Measurements from ENCODE around the gene EEIG1.

Gene EEIG1

DNA sequence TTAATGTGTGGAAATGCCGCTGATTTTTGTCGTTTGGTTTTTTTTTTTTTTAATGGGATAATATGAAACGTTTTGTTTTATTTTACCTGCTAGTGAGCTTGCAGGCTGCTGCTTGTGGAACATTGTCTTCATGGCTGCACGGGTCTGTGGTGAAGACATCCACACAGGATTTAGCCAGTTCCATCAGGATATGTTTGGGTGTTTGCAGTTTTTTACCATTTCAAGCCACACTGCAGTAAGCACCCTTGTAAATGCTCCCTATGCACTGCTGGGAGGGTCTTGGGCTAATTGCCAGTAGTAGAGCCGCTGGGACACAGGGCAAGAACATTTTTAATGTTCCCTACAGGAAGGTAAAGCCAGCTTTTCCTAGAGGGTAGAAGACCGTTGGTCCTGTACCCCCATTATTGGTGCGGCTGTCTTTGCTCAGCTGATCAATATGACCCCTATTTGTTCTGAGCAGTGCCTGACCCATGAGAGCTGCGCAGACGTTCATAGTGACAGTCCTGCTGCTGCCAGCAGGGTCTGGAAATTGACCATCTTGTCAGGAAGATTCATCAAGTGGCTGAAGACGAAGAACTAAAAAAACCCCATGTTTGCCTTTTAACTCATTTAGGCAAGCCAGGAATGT is 20.5 kb upstream of the EEIG1 start:
- no peak for DNase-seq

DNA sequence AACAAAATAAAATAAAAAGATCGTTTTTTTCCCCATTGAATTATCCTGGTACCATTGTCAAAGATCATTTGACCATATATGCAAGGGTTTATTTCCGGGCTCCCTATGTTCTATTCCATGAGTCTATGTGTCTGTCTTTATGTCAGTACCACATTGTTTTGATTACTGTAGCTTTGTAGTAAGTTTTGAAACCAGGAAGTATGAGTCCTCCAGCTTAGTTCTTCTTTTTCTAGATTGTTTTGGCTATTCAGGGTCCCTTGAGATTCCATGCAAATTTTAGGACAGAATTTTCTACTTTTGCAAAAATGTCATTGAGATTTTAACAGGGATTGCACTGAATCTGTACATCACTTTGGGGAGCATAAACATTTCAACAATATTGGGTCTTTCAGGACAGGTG is 18.7 kb upstream of the EEIG1 start:
- no peak for DNase-seq

DNA sequence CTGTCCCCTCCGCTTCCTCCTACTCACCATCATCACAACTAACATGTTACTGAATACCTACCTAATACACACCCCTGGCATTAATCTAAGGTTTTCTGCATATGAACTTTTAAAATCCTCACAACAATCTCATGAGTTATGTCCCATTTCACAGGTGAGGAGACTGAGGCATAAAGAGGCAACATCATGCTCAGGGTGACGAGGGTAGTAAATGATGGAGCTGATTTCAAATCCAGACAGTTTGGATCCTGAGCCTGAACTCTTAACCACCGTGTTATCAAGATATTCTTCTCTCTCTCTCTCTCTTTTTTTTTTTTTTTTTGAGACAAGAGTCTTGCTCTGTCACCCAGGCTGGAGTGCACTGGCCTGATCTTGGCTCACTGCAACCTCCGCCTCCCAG is 12.9 kb upstream of the EEIG1 start:
- no peak for DNase-seq

DNA sequence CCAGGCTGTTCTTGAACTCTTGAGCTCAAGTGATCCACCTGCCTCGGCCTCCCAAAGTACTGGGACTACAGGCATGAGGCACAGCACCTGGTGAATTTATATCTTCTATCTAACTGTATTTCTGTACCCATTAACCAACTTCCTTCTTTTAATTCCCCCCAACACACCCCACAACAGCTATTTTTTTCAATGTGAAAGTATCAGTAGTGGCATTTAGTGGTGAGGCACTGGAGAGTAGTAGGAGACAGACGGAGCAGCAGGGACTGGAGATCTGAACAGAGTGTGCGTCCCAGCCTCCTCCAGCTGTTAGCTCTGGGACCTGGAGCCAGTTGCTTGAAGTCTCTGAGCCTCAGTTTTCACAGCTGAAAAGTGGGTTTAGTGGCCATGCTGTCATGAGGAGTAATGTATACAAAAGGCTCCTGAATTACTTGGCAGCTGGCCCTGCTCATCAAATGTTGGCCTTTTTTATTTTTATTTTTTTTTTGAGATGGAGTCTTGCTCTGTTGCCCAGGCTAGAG is 11.0 kb upstream of the EEIG1 start:
- no peak for DNase-seq

DNA sequence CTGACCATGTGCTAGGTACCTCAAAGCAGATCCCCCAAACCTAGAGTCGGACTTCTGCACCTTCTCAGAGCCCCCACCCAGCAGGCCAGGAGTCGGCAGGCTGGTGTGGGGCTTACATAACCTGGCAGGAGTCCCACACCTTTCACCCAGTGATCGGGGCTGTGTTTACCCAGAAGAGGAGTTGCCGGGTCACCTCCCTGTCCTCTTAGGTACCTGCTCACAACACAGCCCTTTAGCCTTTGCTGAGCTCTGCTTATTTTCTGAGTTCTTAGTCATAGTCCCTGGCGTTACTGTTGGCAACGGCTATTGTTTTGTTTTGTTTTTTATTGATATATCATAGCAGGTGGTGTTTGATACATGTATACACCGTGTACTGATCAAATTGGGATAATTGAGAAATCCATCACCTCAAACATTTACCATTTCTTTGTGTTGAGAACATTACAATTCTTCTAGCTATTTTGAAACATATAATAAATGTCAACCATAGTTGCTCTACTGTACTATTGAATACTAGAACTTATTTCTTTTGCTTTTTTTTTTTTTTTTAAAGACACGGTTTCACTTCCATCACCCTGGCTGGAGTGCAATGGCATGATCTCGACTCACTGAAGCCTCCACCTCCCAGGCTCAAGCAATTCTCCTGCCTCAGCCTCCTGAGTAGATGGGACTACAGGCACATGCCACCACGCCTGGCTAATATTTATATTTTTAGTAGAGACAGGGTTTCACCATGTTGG is 10.4 kb upstream of the EEIG1 start:
- no peak for DNase-seq

DNA sequence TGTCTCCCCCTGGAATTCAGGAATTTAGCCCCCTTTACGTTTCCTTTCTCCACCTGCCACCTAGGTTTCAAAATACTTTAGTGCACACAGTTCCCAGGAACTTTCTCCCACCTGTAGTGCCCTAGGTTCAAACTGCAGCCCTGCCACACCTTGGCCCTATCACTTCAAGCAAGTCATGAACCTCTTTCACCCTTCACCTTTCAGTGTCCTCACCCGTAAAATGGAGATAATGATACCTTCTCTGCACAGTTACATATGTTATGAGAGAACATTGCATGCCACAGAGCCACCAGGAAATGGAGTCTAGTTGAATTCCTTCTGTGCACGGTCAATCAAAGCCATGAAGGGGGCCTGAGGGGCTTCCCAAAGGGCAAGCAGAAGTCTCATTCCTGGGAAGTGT is 9.8 kb upstream of the EEIG1 start:
- no peak for DNase-seq

DNA sequence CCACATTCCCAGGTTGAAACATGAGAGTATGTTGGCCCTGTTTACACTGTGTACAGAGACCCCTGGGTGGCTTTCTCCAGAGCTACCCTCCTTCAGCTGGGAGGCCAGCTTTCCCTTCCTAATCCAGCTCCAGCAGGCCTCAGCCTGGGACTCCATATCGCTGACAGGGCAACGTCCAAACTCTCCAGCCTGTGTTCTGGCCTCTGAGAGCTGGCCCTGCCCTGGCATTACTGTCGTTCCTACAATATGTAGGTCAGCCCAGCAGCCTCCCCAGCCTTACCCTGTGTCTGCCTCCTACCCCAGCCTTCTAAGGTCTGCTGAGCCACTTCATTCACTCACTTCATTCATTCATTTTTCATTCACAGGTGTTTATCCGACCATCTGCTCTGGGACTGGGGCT is 8.3 kb upstream of the EEIG1 start:
- DNase-seq, result no peak

DNA sequence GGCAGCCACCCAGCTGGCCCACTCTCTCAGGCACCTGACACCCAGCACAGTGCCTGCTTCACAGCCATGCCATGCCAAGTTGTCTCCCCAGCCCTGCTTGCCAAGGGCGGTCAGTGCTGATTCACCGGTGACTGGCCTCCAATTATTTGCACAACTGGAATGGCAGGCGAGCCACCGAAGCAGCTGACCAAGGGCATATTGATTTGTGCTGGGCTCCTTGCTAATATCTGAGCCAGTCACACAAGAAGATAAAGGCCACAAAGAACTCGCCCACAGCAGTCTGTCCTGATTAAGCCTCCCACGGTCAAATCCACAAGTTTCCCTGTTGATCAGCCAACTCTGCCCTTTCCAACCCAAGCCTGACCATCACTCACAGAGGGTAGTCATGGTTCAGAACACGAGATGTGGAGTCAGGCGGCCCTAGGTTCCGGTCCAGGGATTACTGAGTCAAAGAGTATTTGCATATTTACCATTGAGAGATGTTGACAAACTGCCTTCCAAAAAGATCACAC is 6.4 kb upstream of the EEIG1 start:
- no peak for DNase-seq

DNA sequence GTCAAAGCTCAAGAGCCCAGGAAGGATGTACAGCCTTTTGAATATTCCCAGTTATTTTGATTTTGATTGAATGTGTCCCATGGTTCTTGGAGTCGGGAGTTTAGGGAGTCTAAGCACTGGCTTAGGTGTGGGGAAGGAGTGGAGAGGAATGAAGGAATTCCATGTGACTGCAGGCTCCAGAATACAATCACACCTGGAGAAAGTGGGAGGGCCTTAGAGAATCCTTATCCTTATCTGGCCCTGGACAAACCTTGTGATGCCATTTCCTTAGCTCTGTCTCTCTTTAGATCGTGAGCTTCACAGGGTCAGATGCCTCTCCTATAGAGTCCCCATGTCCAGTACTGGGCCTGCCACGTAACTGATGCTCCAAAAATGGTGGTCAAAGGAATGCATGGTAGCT is 4.2 kb upstream of the EEIG1 start:
- no peak for DNase-seq

DNA sequence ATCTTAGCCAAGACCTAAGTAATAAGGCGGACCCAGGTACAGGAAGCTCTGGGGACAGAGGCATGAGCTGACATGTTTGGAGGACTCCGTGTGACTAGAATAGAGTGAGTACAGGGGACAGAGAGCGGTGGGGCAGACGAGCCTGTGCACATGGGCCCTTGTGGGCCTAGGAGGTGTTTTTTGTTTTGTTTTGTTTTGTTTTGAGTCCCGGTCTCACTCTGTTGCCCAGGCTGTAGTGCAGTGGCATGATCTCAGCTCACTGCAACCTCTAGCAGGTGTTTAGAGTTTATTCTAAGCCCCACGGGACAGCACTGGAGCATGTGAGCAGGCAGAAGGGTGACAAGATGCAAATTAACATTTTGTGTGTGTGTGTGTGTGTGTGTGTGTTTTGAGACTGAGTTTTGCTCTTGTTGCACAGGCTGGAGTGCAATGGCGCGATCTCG is 3.1 kb upstream of the EEIG1 start:
- DNase-seq, result no peak

DNA sequence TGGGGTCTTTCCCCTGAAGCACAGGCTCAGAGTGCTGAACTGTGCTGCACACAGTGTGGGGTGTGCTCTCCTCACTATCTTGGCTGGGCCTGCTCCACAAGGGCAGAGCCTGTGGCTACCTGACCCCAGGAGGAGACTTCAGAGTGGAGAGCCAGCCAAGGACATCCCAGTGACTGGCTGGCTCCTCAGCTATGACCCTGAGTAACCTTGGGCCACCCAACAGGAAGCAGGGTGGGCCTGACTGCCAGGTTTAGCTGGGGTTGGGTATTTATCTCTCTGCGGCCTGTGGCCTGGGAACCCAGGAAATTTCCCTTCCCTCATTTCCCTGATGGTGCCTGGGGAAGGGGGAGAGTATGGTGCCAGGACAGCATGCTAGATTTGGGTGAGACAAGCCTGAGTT is 2.1 kb upstream of the EEIG1 start:
- no peak for DNase-seq

DNA sequence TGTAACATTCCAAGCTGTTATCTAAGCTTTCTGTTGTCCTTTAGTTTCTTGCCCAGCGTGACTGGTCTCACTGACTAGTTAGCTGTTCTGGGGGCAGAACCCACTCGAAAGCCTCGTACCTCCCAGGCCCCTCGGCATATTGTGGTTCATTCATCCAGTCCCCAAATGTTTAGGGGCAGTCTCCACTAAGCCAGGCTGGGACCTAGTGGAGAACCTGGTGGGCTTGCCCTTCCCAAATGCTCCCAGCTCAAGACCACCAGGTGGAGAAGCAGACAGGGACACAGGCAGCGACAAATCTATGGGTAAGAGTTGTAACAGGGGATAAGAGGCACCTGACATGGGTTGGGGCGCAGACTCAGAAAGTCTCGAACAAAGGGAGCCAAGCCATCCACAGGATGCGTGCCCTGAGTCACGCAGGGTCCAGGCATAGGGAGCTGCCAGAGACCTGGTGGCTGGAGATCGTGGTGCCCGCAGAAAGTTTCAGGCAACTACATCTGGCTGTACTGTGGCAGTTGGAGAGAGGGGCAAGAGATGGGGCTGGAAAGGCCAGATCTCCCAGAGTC is 851 bp upstream of the EEIG1 start:
- DNase-seq, result no peak

DNA sequence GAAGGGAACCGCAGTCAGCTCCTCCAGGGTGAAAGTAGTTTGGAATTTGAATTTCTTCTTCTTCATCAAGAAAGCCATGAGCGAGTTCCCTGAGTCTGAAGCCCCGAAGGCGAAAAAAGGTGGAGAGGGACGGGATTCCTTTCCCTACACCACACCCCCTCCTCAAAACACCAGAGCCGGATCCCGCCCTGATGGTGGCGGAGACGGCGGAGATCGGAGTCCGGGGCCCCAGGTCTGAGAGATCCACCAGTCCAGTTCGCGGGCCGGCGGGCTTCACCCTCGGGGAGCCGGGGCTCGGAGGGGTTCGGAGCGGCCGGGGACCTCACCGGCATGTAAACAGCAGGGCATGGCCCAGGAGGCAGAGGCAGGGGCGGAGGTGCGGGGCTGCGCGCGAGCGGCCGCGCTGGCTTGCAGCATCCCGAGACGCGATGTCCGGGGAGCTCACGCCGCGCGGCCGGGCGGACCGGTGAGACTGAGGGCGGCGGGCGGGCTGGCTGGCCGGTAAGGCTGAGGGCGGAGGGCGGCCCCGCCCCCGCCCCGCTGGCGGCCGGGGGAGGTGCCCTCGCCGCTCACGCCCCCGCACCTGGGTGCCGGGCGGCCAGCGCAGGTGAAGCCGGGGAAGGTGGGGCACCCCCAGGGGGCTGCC is 606 bp downstream of the EEIG1 start:
- no peak for DNase-seq

DNA sequence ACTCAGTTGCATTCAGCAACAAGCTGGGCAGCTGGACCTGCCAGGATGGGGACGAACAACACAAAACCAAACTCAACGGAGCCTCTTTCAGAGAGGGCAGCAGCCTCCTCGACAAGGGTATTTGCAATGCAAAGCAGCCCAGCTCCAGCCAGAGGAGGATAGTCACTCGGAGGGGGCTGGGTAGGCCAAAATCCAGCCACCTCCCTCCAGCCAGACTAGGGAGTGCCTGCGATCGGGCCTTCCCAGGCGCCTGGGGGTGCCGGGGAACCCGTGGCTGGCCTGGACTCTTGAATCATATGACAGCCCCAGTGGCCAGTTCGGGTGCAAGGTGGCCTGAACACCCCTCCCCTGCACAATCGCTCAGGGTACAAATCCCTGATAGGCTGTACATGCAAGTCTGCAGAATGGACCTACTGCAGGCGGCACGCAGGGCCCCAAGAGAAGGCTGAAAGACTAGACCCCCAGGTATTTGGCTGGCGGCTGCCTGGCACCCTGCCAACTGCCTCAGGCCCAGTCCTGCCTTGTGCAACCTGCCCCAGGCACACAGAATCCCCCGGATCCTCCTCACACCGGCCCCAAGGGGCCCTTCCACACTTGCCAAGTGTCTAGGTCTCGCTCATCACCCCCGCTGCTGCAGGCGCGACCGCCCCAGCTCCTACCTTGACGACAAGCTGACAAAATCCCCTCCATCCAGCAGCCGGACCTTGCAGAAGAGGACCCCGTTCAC is 1.3 kb downstream of the EEIG1 start:
- no peak for DNase-seq

DNA sequence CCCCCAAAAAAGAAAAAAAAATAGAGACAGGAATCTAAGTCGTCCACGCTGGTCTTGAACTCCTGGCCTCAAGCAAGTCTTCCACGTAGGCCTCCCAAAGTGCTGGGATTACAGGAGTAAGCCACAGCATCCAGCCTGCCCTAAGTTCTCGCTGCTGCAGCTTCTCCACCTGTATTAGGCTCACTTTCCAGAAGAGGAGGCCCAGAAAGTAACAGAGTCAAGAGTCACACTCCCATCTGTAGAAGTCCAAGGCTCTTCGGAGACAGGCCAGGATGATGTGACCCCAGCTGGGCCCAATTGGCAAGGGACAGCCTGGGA is 1.8 kb downstream of the EEIG1 start:
- no peak for DNase-seq

DNA sequence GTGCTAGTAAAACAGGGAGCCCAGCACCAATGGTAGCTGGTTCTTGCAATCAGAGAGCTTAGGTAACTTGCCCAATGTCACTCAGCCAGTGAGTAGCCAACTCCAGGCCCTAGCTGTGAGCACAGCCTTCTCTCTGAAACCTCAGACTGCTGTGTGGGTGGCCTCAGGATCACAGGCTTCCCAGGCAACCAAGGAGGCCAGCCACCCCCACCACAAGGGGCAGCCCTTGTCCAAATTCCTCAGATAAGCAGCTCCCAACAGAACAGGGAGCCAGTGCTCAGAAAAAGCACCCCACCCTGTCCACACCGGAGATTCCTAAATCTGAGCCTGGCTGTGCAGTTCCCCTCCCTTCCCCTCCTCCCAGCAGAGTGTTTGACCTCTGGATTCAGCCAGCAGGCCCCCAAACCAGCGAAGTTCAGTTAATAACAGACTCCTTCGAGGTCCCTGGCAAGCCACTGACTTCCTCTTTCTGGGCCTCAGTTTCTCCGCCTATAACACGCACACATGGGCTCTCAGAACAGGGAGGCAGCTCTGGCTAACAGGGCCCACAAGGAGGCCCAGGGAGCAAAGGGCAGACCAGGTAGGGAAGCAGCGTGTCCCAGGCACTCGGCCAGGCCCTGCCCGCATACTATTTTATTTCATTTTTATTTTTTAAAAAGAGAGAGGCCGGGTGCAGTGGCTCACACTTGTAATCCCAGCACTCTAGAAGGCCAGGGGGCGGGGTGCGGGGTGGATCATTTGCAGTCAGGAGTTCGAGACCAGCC is 2.7 kb downstream of the EEIG1 start:
- DNase-seq, result peak; percentile 85

DNA sequence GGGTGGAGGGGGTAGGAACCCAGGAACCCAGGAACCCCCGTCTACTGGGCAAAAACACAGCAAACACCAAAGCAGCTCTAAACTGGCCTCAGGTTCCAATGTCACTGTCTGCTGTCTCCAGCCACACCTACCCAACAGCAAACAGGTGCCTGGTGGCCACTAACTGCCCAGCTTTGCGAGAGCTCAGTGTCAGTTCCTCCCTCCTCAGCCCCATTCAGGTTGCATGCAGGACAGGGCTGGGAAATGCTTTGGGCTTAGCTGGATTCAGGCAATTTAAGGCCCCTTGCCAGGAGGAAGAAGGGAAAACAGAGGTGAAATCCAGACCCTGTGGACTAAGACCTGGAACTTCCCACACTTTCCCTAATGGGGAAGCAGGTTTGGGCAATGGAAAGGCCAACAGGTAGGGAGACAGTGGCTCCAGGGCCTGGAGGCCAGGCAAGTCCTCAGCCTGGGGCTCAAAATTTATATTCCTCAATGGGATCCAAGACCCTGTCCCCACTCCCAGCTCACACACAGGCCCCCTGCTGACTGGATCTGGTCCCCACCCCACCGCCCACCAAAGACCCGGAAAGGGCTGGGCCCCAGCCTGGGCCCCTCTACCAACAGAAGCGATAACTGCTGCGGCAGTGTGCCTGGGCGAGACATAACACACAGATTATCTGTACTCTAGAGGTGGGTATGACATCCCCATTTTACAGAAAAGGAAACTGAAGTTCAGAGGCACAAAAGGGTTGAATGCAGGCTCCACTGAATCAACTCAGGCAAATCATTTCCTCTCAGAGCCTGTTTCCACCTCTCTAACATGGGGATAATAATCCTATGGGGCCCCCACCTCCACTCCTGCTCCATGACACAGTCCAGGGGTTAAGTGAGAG is 3.5 kb downstream of the EEIG1 start:
- no peak for DNase-seq

DNA sequence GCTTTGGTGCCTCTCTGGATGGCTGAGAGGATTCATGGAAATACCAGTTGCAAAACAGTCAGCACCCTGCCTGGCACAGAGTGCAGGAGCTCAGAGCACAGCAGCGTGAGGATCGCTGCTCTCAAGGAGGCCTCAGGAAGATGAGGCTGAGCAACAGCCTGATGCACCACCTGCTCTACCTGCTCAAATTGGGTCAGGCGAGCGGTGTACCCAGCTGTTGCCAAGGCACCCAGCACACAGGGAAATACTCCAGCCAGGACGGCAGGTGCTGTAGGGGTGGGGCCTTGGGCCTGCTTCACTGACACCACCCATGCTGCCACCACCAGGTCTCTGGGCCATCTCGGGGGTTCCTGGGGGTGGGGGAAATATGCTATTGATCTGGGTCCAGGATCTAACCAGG is 4.3 kb downstream of the EEIG1 start:
- DNase-seq, result no peak

DNA sequence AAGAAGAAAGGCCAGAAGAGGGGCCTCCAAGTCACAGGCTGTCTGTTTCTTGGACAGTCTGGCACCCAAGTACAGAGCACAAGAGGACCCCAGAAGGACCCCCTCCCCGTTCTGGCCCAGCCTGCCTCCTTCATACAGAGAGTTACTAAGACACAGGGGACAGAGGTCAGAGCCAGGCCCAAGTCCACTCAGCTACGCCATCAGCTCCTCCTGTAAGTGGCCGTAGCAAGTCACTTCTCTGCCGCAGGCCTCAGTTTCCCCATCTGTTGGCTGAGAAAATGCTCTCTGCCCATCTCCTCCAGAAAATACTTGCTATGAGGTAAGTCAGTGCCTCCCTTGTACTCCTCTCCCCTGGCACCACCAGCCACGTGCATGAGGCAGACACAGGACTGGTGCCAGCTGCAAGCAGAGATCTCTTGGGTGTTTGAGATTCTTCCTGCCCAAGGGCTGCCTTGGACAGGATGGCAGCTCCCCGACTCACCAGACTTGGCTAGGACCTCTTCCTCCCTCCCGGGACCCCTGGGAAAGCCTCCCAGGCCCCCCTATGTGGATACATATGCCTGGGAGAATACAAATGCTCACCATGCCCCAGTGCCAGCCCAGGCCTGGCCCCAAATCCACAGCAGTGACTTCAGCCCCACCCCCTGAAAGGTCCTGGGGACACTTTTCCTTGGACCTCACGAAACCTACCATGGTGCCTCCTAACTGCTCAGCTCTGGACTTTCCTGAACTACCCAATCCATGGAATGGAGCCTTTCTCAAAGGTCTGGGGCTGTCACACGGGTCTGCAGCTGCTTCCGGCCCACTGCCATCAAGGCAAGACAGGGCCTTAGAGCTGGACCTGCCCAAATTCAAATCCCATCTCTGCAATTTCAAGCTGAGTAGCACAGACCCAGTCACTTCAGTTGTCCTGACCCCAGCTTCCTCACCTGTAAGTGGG is 5.1 kb downstream of the EEIG1 start:
- DNase-seq, result no peak

DNA sequence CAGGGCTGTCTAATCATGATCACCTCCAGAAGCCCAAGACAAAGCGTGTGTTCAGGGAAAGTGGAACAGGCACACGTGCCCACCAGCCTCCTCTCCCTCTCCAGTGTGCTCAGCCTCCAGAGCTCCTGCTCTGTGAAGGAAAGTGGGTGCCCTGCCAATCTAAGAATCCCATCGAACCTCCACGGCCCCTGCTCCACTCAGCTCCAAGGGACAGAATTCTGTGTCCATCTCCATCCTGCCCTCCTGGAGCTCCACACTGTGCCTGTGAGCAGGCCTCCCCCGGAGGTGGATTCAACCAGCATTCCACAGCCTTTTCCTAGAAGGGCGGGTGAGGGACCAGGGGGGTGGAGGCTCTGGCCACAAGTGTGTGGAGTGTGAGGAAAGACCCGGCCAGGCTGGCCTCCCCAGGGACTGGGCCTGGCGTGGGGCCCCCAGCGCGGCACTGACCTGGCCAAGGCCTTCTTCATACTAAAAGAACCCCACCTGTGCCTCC is 6.0 kb downstream of the EEIG1 start:
- peak; percentile 59 for DNase-seq

Data from fibroblast of skin of scalp (primary cell).